ENCODE measurements around the gene TCEAL3. TPM values are rescaled to one million over a fixed set of nuclear protein-coding genes. Genes with fewer than 3 reads are reported as not detected.
"Not testable (repeated sequence)": the region's sequence is repeated elsewhere in the genome, so short reads cannot be mapped to it uniquely, and the experiment has no call there.

Gene TCEAL3
- total RNA-seq, 4 donors from 2014 or later: 108 to 218 (median 150) TPM

DNA sequence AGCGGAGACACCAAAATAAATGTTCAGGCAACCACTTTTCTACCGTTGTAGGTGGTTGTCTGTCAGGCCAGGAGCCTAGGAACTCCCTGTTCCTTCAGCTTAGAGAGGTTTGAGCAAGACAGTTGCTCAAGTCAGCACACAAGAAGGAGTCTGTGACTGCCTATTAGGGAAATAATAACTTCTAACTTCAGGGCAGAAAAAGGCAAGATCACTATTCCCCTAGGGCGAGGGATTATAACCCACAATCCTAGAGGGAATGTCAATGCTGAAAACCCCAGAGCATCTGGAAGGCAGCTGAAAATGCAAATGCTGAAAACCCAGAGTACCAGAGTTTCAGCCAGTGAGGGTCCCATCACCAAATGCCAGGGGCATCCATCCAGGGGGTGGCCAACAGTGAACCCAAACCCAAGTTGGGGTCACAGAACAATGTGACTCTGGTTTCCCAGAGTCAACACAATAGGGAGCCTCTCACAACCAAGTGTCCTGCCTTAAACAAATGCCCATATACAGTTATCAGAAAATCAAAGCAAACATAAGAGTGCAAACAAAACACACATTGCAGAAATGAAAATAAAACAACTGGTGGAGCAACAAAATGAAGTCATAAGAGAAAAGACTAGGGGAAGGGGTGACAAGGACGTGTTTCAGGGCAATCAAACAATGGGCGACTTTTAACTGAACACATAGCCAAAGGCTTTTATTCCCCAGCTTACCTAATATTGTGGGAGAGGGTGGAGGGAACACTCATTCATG lies 51.1 kb downstream of the TCEAL3 start:
- H3K36me3 ChIP-seq: no peaks in the 10 kb centered on the region
- H3K4me1 ChIP-seq: no peaks in the 10 kb centered on the region
- H3K9me3 ChIP-seq: no peaks in the 10 kb centered on the region
- H3K27ac ChIP-seq (replicated peaks in 1 of 4): no peak overlapping the region
- no peak for DNase-seq (ENCODE audit: extremely low spot score)
- peaks cover 0 to 5% (median 0%) of the 10 kb centered on the region in 4 donors for H3K27me3 ChIP-seq
- 61% methylated on average over 5 of the region's 5 CpGs for WGBS
- intact Hi-C loops (cut with DNase I): no loop called here
- TF ChIP-seq EP300 (IDR thresholded peaks at IDR 0.05) (no peak), POLR2A (IDR thresholded peaks at IDR 0.05; ENCODE audit: low read depth) (no peak), POLR2AphosphoS5 (IDR thresholded peaks at IDR 0.05) (no peak)
- TF ChIP-seq, protein P1, sequence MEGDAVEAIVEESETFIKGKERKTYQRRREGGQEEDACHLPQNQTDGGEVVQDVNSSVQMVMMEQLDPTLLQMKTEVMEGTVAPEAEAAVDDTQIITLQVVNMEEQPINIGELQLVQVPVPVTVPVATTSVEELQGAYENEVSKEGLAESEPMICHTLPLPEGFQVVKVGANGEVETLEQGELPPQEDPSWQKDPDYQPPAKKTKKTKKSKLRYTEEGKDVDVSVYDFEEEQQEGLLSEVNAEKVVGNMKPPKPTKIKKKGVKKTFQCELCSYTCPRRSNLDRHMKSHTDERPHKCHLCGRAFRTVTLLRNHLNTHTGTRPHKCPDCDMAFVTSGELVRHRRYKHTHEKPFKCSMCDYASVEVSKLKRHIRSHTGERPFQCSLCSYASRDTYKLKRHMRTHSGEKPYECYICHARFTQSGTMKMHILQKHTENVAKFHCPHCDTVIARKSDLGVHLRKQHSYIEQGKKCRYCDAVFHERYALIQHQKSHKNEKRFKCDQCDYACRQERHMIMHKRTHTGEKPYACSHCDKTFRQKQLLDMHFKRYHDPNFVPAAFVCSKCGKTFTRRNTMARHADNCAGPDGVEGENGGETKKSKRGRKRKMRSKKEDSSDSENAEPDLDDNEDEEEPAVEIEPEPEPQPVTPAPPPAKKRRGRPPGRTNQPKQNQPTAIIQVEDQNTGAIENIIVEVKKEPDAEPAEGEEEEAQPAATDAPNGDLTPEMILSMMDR (IDR thresholded peaks at IDR 0.05): no peak
- H3K4me3 ChIP-seq: no peak overlapping the region

DNA sequence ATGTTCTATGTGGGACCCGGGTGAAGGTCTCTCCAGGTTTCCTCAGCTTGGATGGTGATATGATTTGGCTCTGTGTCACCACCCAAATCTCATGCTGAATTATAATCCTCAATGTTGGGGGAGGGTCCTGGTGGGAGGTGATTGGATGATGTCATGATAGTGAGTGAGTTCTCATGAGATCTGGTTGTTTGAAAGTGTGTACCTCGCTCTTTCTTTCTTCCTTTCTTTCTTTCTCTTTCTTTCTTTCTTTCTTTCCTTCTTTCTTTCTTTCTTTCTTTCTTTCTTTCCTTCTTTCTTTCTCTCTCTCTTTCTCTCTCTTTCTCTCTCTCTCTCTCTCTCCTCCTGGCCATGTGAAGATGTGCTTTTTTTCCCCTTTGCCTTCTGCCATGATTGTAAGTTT lies 51.7 kb downstream of the TCEAL3 start:
- DNase-seq (ENCODE audit: extremely low spot score); H3K4me1 ChIP-seq; H3K9me3 ChIP-seq; H3K27me3 ChIP-seq; H3K36me3 ChIP-seq; intact Hi-C loops (cut with DNase I); H3K27ac ChIP-seq (replicated peaks in 1 of 4); H3K4me3 ChIP-seq: not testable (repeated sequence)
- 83% methylated on average over 2 of the region's 2 CpGs for WGBS

Other genes with a start within 250 kb of the TCEAL3 start
- gene BEX3, start 231.4 kb upstream of the TCEAL3 start, total RNA-seq: 100 to 1,000 TPM; 119 to 137 (median 130) TPM
- 10 to 100 TPM in 1 of 4 donors, 1 to 10 TPM in 3; 4.5 to 13.2 (median 9.5) TPM for gene RAB40A, start 88.5 kb upstream of the TCEAL3 start, total RNA-seq
- gene TCEAL4, start 22.4 kb upstream of the TCEAL3 start, total RNA-seq: 100 to 1,000 TPM; 343 to 818 (median 418) TPM
- 100 to 1,000 TPM; 192 to 287 (median 217) TPM for gene TCEAL1, start 21.0 kb downstream of the TCEAL3 start, total RNA-seq
- gene MORF4L2, start 78.7 kb downstream of the TCEAL3 start, total RNA-seq: 100 to 1,000 TPM; 299 to 400 (median 353) TPM
- not detected for gene TMEM31, start 102.9 kb downstream of the TCEAL3 start, total RNA-seq
- 10 to 100 TPM; 27.5 to 52.3 (median 37.8) TPM for gene PLP1, start 168.9 kb downstream of the TCEAL3 start, total RNA-seq
- gene RAB9B, start 224.3 kb downstream of the TCEAL3 start, total RNA-seq: 10 to 100 TPM in 3 of 4 donors, 1 to 10 TPM in 1; 8.9 to 13.6 (median 11.1) TPM